HEK293 (cell line): ENCODE data around the gene NAAA.

Experiments
- CTCF ChIP-seq: fragments of 450-650 bp; formaldehyde crosslinking; IDR thresholded peaks from 2 replicates; pipeline ENCODE4 v1.5.1; 2016; ENCODE audit warnings: missing biosample characterization, missing genetic modification characterization
- SP2 ChIP-seq: fragments of 450-650 bp; formaldehyde crosslinking; IDR thresholded peaks from 2 replicates; pipeline ENCODE4 v1.5.1; 2016; ENCODE audit warnings: missing biosample characterization, missing genetic modification characterization
- YY1 ChIP-seq: fragments of 450-650 bp; formaldehyde crosslinking; IDR thresholded peaks from 2 replicates; pipeline ENCODE4 v1.5.1; 2018; ENCODE audit warnings: missing biosample characterization, missing genetic modification characterization
- ZBTB7A ChIP-seq: fragments of 450-650 bp; formaldehyde crosslinking; IDR thresholded peaks from 2 replicates; pipeline ENCODE4 v1.5.1; 2016; ENCODE audit warnings: low read depth, missing biosample characterization, missing genetic modification characterization
- ZNF423 ChIP-seq: fragments of 450-650 bp; formaldehyde crosslinking; IDR thresholded peaks from 2 replicates; pipeline ENCODE4 v1.5.1; 2016; ENCODE audit warnings: missing biosample characterization, missing genetic modification characterization
- ZNF701 ChIP-seq: fragments of 450-650 bp; formaldehyde crosslinking; IDR thresholded peaks from 2 replicates; pipeline ENCODE4 v1.5.1; 2016; ENCODE audit warnings: missing biosample characterization, missing genetic modification characterization
- ZSCAN18 ChIP-seq: fragments of 450-650 bp; formaldehyde crosslinking; IDR thresholded peaks from 2 replicates; pipeline ENCODE4 v1.5.1; 2016; ENCODE audit warnings: missing biosample characterization, missing genetic modification characterization
- ZSCAN30 ChIP-seq: fragments of 450-650 bp; IDR thresholded peaks from 2 replicates; pipeline ENCODE4 v1.5.1; 2018; ENCODE audit warnings: missing biosample characterization, mild to moderate bottlenecking, missing genetic modification characterization, moderate library complexity

- TF ChIP-seq SP2 (tag by site-specific recombination) (no peak), ZSCAN30 (tag by site-specific recombination) (no peak), ZBTB7A (no peak), YY1 (no peak), ZNF423 (tag by site-specific recombination) (no peak), CTCF (tag by site-specific recombination) (no peak), ZSCAN18 (tag by site-specific recombination) (no peak), ZNF701 (tag by site-specific recombination) (no peak)
Observed at GRCh38 chr4:75989846-75990528, 49.2 kb upstream of the NAAA start.
